OCI-LY7 (cell line): ENCODE data around the gene SMCHD1. TPM values are rescaled to one million over a fixed set of nuclear protein-coding genes. Genes with fewer than 3 reads are reported as not detected.

Source experiments
- BruUV-seq: library from RNA; stranded (reverse); fragments of 400-500 nt; replicated peaks from 2 replicates; lab custom pipeline; 2021; lab: Mats Ljungman, UMichigan
- CTCF ChIA-PET: fragments of 300-600 bp; sonication (Branson Sonifier 250); formaldehyde crosslinking; loops from one replicate; lab custom pipeline; 2022; ENCODE audit warnings: antibody characterized with exemption; ENCODE audit not compliant: unreplicated experiment; lab: Charles Lee
- POLR2A ChIA-PET: fragments of 300-600 bp; sonication (Branson Sonifier 250); formaldehyde crosslinking; loops from one replicate; lab custom pipeline; 2022; ENCODE audit warnings: antibody characterized with exemption; lab: Charles Lee
- DNase-seq: peaks from one replicate; pipeline ENCODE4 v3.0.0-alpha.2; 2015; ENCODE audit warnings: low spot score
- H2AFZ ChIP-seq: fragments of 200-600 bp; sonication (generic), shearing (Covaris generic); 2 replicates; pipeline ENCODE4 v1.6.1; 2014; ENCODE audit warnings: mild to moderate bottlenecking, antibody characterized with exemption, low read length, moderate library complexity
- H3K27ac ChIP-seq: fragments of 200-600 bp; sonication (generic); 2 replicates; pipeline ENCODE4 v1.5.1; 2014; ENCODE audit warnings: mixed run types, low read depth, mild to moderate bottlenecking, moderate library complexity, low read length, inconsistent platforms; ENCODE audit not compliant: poor library complexity, severe bottlenecking
- H3K36me3 ChIP-seq: fragments of 200-600 bp; sonication (generic); 2 replicates; pipeline ENCODE4 v1.6.1; 2014; ENCODE audit warnings: mild to moderate bottlenecking, antibody characterized with exemption, low read length, moderate library complexity, mixed read lengths; ENCODE audit not compliant: insufficient read depth
- H3K4me1 ChIP-seq: fragments of 200-600 bp; sonication (generic); 2 replicates; pipeline ENCODE4 v1.5.1; 2014; ENCODE audit warnings: mild to moderate bottlenecking, low read length; ENCODE audit not compliant: insufficient read depth, poor library complexity, severe bottlenecking
- H3K4me2 ChIP-seq: fragments of 200-600 bp; sonication (generic); 2 replicates; pipeline ENCODE4 v1.6.1; 2014; ENCODE audit warnings: mild to moderate bottlenecking, low read length
- H3K4me3 ChIP-seq: fragments of 200-600 bp; sonication (generic); 2 replicates; pipeline ENCODE4 v1.5.1; 2014; ENCODE audit warnings: mild to moderate bottlenecking, low read depth, low read length; ENCODE audit not compliant: poor library complexity, severe bottlenecking
- H3K79me2 ChIP-seq: fragments of 200-600 bp; sonication (generic); 2 replicates; pipeline ENCODE4 v1.6.1; 2016; ENCODE audit warnings: low read depth, mild to moderate bottlenecking, low read length, moderate library complexity, mixed read lengths; ENCODE audit not compliant: insufficient read depth
- H3K9me2 ChIP-seq: fragments of 200-600 bp; sonication (generic); 2 replicates; pipeline ENCODE4 v1.6.1; 2016; ENCODE audit warnings: mild to moderate bottlenecking, low read length, mixed read lengths; ENCODE audit not compliant: insufficient read depth
- H3K9me3 ChIP-seq: fragments of 200-600 bp; sonication (generic); 2 replicates; pipeline ENCODE4 v1.6.1; 2014; ENCODE audit warnings: mild to moderate bottlenecking, mixed run types, low read length, mixed read lengths
- H4K20me1 ChIP-seq: fragments of 200-600 bp; sonication (generic); 2 replicates; pipeline ENCODE4 v1.6.1; 2014; ENCODE audit warnings: mild to moderate bottlenecking, antibody characterized with exemption, low read length, moderate library complexity, mixed read lengths; ENCODE audit not compliant: insufficient read depth
- EZH2phosphoT487 ChIP-seq: fragments of 200-600 bp; sonication (generic); IDR thresholded peaks from 2 replicates; pipeline ENCODE4 v1.6.1; 2018; ENCODE audit warnings: low read depth, borderline replicate concordance, mild to moderate bottlenecking, mixed run types, antibody characterized with exemption, low read length, moderate library complexity, mixed read lengths
- intact Hi-C: fragments of 100-400 bp; cut with micrococcal nuclease; formaldehyde crosslinking; loops from one replicate; pipeline ENCODE4 v1.10.0; 2022; ENCODE audit not compliant: unreplicated experiment
- total RNA-seq, 2 experiments: library from RNA; depleted of rRNA in 1 of 2; stranded (reverse); fragments of >200 nt in 1 of 2; shearing (Covaris generic) in 1 of 2; gene quantifications; 2 replicates each; pipeline ENCODE4 v1.2.3, GENCODE V29; 2014 to 2022
- TF ChIP-seq, protein P1 (sequence below): fragments of 200-600 bp; sonication (generic); conservative IDR thresholded peaks from 2 replicates; pipeline ENCODE4 v1.5.1; 2014; ENCODE audit warnings: mild to moderate bottlenecking, antibody characterized with exemption, low read length, moderate library complexity, mixed read lengths

Gene SMCHD1
- total RNA-seq, 2 experiments from 2014 or later = 114 to 140 TPM

DNA sequence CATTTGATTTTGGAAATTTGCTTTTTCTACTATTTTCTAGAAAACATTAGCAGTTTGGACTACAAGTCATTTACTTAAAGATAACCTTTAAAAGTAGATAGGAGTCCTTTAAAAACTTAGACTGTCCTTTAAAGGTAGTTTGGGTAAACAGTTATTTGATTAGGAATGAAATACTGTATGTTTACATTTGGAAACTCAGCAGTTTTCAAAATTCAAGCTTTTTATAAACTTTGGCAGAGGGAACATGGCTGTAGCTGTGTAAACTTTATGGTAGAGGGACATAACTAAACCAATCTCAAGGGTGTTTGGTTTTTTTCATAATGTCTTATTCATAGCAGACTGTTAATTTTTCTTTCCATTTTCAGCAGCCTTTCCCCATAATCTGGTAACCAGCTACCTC lies 90.7 kb downstream of the SMCHD1 start:
- CTCF ChIA-PET = no interaction called here
- H3K27ac ChIP-seq = no peak overlapping the region
- intact Hi-C loops = no loop called here

GRCh38 chr18:2758309-2758708 lies 102.8 kb downstream of the SMCHD1 start:
- no TSS peak for BruUV-seq
- no peak overlapping the region for H3K4me3 ChIP-seq
- H2AFZ ChIP-seq = no peak overlapping the region
- H3K4me2 ChIP-seq = no peak overlapping the region
- H3K9me2 ChIP-seq = no peaks in the 10 kb centered on the region
- H3K79me2 ChIP-seq = no peaks in the 10 kb centered on the region
- intact Hi-C loops = loop anchor here (5.0 kb wide), 1 partner anchor 39 kb away; no protein-coding TSS in a partner anchor
- no peak for TF ChIP-seq EZH2phosphoT487
- TF ChIP-seq, protein P1, sequence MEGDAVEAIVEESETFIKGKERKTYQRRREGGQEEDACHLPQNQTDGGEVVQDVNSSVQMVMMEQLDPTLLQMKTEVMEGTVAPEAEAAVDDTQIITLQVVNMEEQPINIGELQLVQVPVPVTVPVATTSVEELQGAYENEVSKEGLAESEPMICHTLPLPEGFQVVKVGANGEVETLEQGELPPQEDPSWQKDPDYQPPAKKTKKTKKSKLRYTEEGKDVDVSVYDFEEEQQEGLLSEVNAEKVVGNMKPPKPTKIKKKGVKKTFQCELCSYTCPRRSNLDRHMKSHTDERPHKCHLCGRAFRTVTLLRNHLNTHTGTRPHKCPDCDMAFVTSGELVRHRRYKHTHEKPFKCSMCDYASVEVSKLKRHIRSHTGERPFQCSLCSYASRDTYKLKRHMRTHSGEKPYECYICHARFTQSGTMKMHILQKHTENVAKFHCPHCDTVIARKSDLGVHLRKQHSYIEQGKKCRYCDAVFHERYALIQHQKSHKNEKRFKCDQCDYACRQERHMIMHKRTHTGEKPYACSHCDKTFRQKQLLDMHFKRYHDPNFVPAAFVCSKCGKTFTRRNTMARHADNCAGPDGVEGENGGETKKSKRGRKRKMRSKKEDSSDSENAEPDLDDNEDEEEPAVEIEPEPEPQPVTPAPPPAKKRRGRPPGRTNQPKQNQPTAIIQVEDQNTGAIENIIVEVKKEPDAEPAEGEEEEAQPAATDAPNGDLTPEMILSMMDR = no peak
- POLR2A ChIA-PET = no interaction called here
- peaks cover 90% of the 10 kb centered on the region for H3K36me3 ChIP-seq
- no peaks in the 10 kb centered on the region for H3K4me1 ChIP-seq
- CTCF ChIA-PET = no interaction called here
- no peak for DNase-seq
- no peaks in the 10 kb centered on the region for H3K9me3 ChIP-seq
- no peak overlapping the region for H3K27ac ChIP-seq
- no peaks in the 10 kb centered on the region for H4K20me1 ChIP-seq

More for the DNA sequence above, 90.7 kb downstream of the SMCHD1 start:
- TF ChIP-seq, protein P1 = no peak
- Histone ChIP-seq H3K36me3 (peaks cover 96% of the 10 kb centered on the region), H3K4me1 (no peaks in the 10 kb centered on the region), H3K4me3 (no peak overlapping the region), H3K9me2 (no peaks in the 10 kb centered on the region), H4K20me1 (no peaks in the 10 kb centered on the region), H2AFZ (no peak overlapping the region), H3K79me2 (peaks cover 4% of the 10 kb centered on the region; the same call in 1 of the 2 replicates), H3K9me3 (no peaks in the 10 kb centered on the region), H3K4me2 (no peak overlapping the region)
- no TSS peak for BruUV-seq
- DNase-seq = no peak
- POLR2A ChIA-PET = no interaction called here

DNA sequence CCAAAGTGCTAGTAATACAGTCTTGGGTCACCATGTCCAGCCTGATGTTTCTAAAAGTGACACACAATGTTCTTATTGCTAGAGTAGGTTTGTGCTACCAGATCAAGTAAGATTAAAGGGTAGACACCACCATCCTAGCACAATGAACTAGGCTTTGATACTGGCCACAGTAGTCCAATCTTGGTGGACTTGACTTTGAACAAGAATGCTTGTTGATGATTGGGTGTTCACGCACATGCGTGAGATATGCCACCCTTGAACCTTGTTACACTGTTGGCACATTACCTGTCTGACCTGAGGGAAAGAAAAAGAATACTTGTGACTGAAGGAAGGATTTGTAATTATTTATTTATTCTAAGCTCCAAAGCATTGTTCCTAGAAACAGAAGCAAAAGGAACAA lies 119.1 kb downstream of the SMCHD1 start:
- POLR2A ChIA-PET = interaction anchor here (0.7 to 0.8 kb wide), 2 partner anchors 31 to 53 kb away, joined by 5 to 6 read pairs; no protein-coding TSS in a partner anchor
- Histone ChIP-seq H3K27ac (no peak overlapping the region), H3K79me2 (no peaks in the 10 kb centered on the region), H4K20me1 (no peaks in the 10 kb centered on the region), H2AFZ (no peak overlapping the region), H3K4me3 (no peak overlapping the region), H3K9me2 (no peaks in the 10 kb centered on the region), H3K4me1 (no peaks in the 10 kb centered on the region), H3K9me3 (no peaks in the 10 kb centered on the region), H3K36me3 (peaks cover 98% of the 10 kb centered on the region), H3K4me2 (no peak overlapping the region)
- intact Hi-C loops = loop anchor here (5.0 kb wide), 1 partner anchor 72 kb away; no protein-coding TSS in a partner anchor
- TF ChIP-seq, protein P1 = no peak
- no peak for TF ChIP-seq EZH2phosphoT487
- no peak for DNase-seq
- CTCF ChIA-PET = no interaction called here
- BruUV-seq = no TSS peak
